HCT116 (cell line): ENCODE measurements around the gene ZFP36L2.

ENCODE experiments used
- ATF3 ChIP-seq: IDR thresholded peaks from 2 replicates; pipeline ENCODE4 v1.6.1; 2012
- EZH2 ChIP-seq: fragments of 200-600 bp; sonication (generic); IDR thresholded peaks from 2 replicates; pipeline ENCODE4 v1.6.1; 2017; ENCODE audit warnings: antibody characterized with exemption, mixed run types
- POLR2A ChIP-seq: IDR thresholded peaks from 2 replicates; pipeline ENCODE4 v1.7.0; 2011; ENCODE audit warnings: borderline replicate concordance; ENCODE audit not compliant: insufficient read depth, insufficient read length; ENCODE audit errors: extremely low read depth
- TF ChIP-seq, protein P1 (sequence below), 3 experiments: fragments of 200-600 bp in 1 of 3; sonication (generic) in 1 of 3; IDR thresholded peaks in 2 of 3; conservative IDR thresholded peaks in 1 of 3; 2 replicates each; pipeline ENCODE4 v1.5.1; 2012 to 2017; ENCODE audit warnings: low read depth in 2 of 3, low read length in 2 of 3, antibody characterized with exemption in 1 of 3, borderline replicate concordance in 1 of 3, control low read depth in 1 of 3, mild to moderate bottlenecking in 1 of 3, mixed read lengths in 1 of 3, mixed run types in 1 of 3, moderate library complexity in 1 of 3; ENCODE audit not compliant: insufficient read depth in 1 of 3
- TF ChIP-seq, protein P2 (sequence below): IDR thresholded peaks from 2 replicates; pipeline ENCODE4 v1.6.1; 2012; ENCODE audit warnings: low read depth

GRCh38 chr2:43240766-43241150 lies 14.4 kb upstream of the ZFP36L2 start:
- TF ChIP-seq, protein P1, sequence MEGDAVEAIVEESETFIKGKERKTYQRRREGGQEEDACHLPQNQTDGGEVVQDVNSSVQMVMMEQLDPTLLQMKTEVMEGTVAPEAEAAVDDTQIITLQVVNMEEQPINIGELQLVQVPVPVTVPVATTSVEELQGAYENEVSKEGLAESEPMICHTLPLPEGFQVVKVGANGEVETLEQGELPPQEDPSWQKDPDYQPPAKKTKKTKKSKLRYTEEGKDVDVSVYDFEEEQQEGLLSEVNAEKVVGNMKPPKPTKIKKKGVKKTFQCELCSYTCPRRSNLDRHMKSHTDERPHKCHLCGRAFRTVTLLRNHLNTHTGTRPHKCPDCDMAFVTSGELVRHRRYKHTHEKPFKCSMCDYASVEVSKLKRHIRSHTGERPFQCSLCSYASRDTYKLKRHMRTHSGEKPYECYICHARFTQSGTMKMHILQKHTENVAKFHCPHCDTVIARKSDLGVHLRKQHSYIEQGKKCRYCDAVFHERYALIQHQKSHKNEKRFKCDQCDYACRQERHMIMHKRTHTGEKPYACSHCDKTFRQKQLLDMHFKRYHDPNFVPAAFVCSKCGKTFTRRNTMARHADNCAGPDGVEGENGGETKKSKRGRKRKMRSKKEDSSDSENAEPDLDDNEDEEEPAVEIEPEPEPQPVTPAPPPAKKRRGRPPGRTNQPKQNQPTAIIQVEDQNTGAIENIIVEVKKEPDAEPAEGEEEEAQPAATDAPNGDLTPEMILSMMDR (IDR thresholded peaks at IDR 0.05 in 2 of 3, conservative IDR thresholded peaks at IDR 0.05 in 1 of 3; ENCODE audit: borderline replicate concordance in 1 of 3, insufficient read depth in 1 of 3, low read depth in 2 of 3, low read length in 2 of 3) = no peak
- no peak for TF ChIP-seq POLR2A
- TF ChIP-seq EZH2 = no peak
- TF ChIP-seq, protein P2, sequence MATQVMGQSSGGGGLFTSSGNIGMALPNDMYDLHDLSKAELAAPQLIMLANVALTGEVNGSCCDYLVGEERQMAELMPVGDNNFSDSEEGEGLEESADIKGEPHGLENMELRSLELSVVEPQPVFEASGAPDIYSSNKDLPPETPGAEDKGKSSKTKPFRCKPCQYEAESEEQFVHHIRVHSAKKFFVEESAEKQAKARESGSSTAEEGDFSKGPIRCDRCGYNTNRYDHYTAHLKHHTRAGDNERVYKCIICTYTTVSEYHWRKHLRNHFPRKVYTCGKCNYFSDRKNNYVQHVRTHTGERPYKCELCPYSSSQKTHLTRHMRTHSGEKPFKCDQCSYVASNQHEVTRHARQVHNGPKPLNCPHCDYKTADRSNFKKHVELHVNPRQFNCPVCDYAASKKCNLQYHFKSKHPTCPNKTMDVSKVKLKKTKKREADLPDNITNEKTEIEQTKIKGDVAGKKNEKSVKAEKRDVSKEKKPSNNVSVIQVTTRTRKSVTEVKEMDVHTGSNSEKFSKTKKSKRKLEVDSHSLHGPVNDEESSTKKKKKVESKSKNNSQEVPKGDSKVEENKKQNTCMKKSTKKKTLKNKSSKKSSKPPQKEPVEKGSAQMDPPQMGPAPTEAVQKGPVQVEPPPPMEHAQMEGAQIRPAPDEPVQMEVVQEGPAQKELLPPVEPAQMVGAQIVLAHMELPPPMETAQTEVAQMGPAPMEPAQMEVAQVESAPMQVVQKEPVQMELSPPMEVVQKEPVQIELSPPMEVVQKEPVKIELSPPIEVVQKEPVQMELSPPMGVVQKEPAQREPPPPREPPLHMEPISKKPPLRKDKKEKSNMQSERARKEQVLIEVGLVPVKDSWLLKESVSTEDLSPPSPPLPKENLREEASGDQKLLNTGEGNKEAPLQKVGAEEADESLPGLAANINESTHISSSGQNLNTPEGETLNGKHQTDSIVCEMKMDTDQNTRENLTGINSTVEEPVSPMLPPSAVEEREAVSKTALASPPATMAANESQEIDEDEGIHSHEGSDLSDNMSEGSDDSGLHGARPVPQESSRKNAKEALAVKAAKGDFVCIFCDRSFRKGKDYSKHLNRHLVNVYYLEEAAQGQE = no peak
- TF ChIP-seq ATF3 = no peak
